Endothelial cell of umbilical vein (primary cell): ENCODE results near the gene MRPL54. TPM values are rescaled to one million over a fixed set of nuclear protein-coding genes. Genes with fewer than 3 reads are reported as not detected.

Source experiments
- BruUV-seq: library from RNA; stranded (reverse); fragments of 400-500 nt; replicated peaks from 2 replicates; lab custom pipeline; 2021; lab: Mats Ljungman, UMichigan
- CTCF ChIA-PET: fragments of 300-600, 350-600 bp; sonication (Branson Sonifier 250); formaldehyde crosslinking; loops from one replicate; lab custom pipeline; 2021; ENCODE audit warnings: antibody characterized with exemption, inconsistent platforms; lab: Charles Lee
- POLR2A ChIA-PET: fragments of 300-600, 350-600 bp; sonication (Branson Sonifier 250); formaldehyde crosslinking; loops from one replicate; lab custom pipeline; 2021; ENCODE audit warnings: antibody characterized with exemption, inconsistent platforms; lab: Charles Lee
- DNase-seq: peaks from one replicate; pipeline ENCODE4 v3.0.0-alpha.2; 2011; ENCODE audit warnings: low read depth, low spot score
- FAIRE-seq: peaks from 2 replicates; lab custom pipeline; 2011; peaks lifted over from hg19 to GRCh38; lab: Jason Lieb, UNC
- H2AFZ ChIP-seq: 2 replicates; pipeline ENCODE4 v1.6.0; 2012; ENCODE audit warnings: low read depth, low read length, control low read depth, inconsistent platforms
- H3K27ac ChIP-seq: 2 replicates; pipeline ENCODE4 v1.5.1; 2011; ENCODE audit warnings: low read depth, mild to moderate bottlenecking, control low read depth, low read length, moderate library complexity; ENCODE audit not compliant: insufficient read depth
- H3K27me3 ChIP-seq, 2 experiments: 2 replicates each; pipeline versions ENCODE4 v1.6.0 to v1.6.1; 2011; ENCODE audit warnings: low read length in 2 of 2, mixed read lengths in 1 of 2; ENCODE audit not compliant: control insufficient read depth in 2 of 2, insufficient read depth in 2 of 2
- H3K36me3 ChIP-seq, 2 experiments: 2 replicates in 1 of 2; 3 replicates in 1 of 2; pipeline ENCODE4 v1.5.1; 2011; ENCODE audit warnings: low read length in 2 of 2, mild to moderate bottlenecking in 1 of 2, moderate library complexity in 1 of 2; ENCODE audit not compliant: control insufficient read depth in 2 of 2, insufficient read depth in 2 of 2; ENCODE audit errors: extremely low read depth in 1 of 2
- H3K4me1 ChIP-seq: 3 replicates; pipeline ENCODE4 v1.5.1; 2011; ENCODE audit warnings: mild to moderate bottlenecking, low read length; ENCODE audit not compliant: control insufficient read depth, insufficient read depth; ENCODE audit errors: extremely low read depth
- H3K4me2 ChIP-seq: 2 replicates; pipeline ENCODE4 v1.6.1; 2011; ENCODE audit warnings: low read length, control low read depth, mixed read lengths; ENCODE audit not compliant: insufficient read depth
- H3K4me3 ChIP-seq, 3 experiments: fragments of 200-600 bp in 1 of 3; sonication (generic), shearing (Covaris generic) in 1 of 3; replicated peaks in 1 of 3; 2 replicates each; pipeline ENCODE4 v1.5.1; 2011 to 2016; ENCODE audit warnings: control low read depth in 3 of 3, low read length in 3 of 3, mild to moderate bottlenecking in 2 of 3, inconsistent platforms in 1 of 3, low read depth in 1 of 3, moderate library complexity in 1 of 3; ENCODE audit not compliant: insufficient read depth in 1 of 3
- H3K79me2 ChIP-seq: 2 replicates; pipeline ENCODE4 v1.6.0; 2012; ENCODE audit warnings: low read length, inconsistent platforms; ENCODE audit not compliant: control insufficient read depth, insufficient read depth
- H3K9ac ChIP-seq: replicated peaks from 2 replicates; pipeline ENCODE3; 2011; ENCODE audit warnings: low read length, control low read depth; ENCODE audit not compliant: insufficient read depth; ENCODE audit errors: extremely low read depth
- H3K9me1 ChIP-seq: replicated peaks from 3 replicates; pipeline ENCODE4 v1.6.0; 2011; ENCODE audit warnings: mild to moderate bottlenecking, low read length; ENCODE audit not compliant: control insufficient read depth, insufficient read depth; ENCODE audit errors: extremely low read depth
- H3K9me3 ChIP-seq: replicated peaks from 2 replicates; pipeline ENCODE4 v1.5.1; 2012; ENCODE audit warnings: low read length, inconsistent platforms; ENCODE audit not compliant: control insufficient read depth, insufficient read depth
- H4K20me1 ChIP-seq: replicated peaks from 2 replicates; pipeline ENCODE3; 2011; ENCODE audit warnings: mild to moderate bottlenecking, low read length; ENCODE audit not compliant: control insufficient read depth, insufficient read depth; ENCODE audit errors: extremely low read depth
- EZH2 ChIP-seq: IDR thresholded peaks from 2 replicates; pipeline ENCODE4 v1.6.1; 2012; ENCODE audit warnings: borderline replicate concordance, low read depth, mild to moderate bottlenecking, moderate library complexity, low read length, inconsistent platforms; ENCODE audit not compliant: severe bottlenecking
- FOS ChIP-seq: IDR thresholded peaks from 2 replicates; pipeline ENCODE4 v1.6.1; 2011; ENCODE audit warnings: mild to moderate bottlenecking, low read length, moderate library complexity, borderline replicate concordance; ENCODE audit not compliant: insufficient read depth
- GATA2 ChIP-seq: IDR thresholded peaks from 2 replicates; pipeline ENCODE4 v1.7.0; 2011; ENCODE audit warnings: low read depth, mild to moderate bottlenecking, moderate library complexity, mixed read lengths, low read length; ENCODE audit not compliant: insufficient read length, insufficient read depth
- JUN ChIP-seq: IDR thresholded peaks from 2 replicates; pipeline ENCODE4 v1.6.1; 2011; ENCODE audit warnings: borderline replicate concordance, low read depth; ENCODE audit not compliant: insufficient read length, insufficient read depth
- MYC ChIP-seq: IDR thresholded peaks from one replicate; pipeline ENCODE4 v1.6.1; 2011; ENCODE audit warnings: mild to moderate bottlenecking, low read depth, low read length
- POLR2A ChIP-seq: IDR thresholded peaks from 2 replicates; pipeline ENCODE4 v1.6.1; 2012; ENCODE audit warnings: low read depth, mild to moderate bottlenecking, control low read depth, low read length
- POLR2AphosphoS5 ChIP-seq: IDR thresholded peaks from 2 replicates; pipeline ENCODE4 v1.6.1; 2012; ENCODE audit warnings: low read depth, mild to moderate bottlenecking, control low read depth, low read length, moderate library complexity; ENCODE audit not compliant: insufficient read depth
- dilution Hi-C: fragments of 300-500 bp; cut with MboI; formaldehyde crosslinking; loops from one replicate; pipeline ENCODE4 v1.15.0; 2019; ENCODE audit warnings: low sequenced_read_pairs; ENCODE audit not compliant: extremely low pct_ligation_motif_present
- intact Hi-C: fragments of 100-400 bp; cut with micrococcal nuclease; formaldehyde crosslinking; loops from one replicate; pipeline ENCODE4 v1.10.0; 2022
- polyA plus RNA-seq, 4 experiments: library from polyadenylated mRNA; depleted of rRNA in 3 of 4; stranded (reverse) in 3 of 4; unstranded in 1 of 4; fragments of >200 nt; gene quantifications; 2 replicates each; pipeline versions ENCODE4 v1.2.1 to v1.2.3, GENCODE V29; 2011 to 2012; ENCODE audit warnings: missing spikeins in 1 of 4
- total RNA-seq: library from RNA; stranded (reverse); gene quantifications from 2 replicates; pipeline ENCODE4 v1.2.3, GENCODE V29; 2021
- TF ChIP-seq, protein P1 (sequence below): IDR thresholded peaks from 2 replicates; pipeline ENCODE4 v1.6.1; 2011; ENCODE audit not compliant: insufficient read depth, insufficient read length
- TF ChIP-seq, protein P2 (sequence below), 2 donors: IDR thresholded peaks; 1 replicate in 1 of 2; 2 replicates in 1 of 2; pipeline ENCODE4 v1.5.1; 2011; ENCODE audit warnings: low read length in 2 of 2, mild to moderate bottlenecking in 2 of 2, moderate library complexity in 2 of 2, control low read depth in 1 of 2, inconsistent platforms in 1 of 2, low read depth in 1 of 2; ENCODE audit not compliant: insufficient read depth in 1 of 2; ENCODE audit errors: extremely low read depth in 1 of 2

MRPL54 gene
- total and polyA plus RNA-seq, 2 donors (not counting 3 experiments of a cell fraction or from before 2014, with no cell fraction given), result 76.3 to 93.1 TPM

DNA sequence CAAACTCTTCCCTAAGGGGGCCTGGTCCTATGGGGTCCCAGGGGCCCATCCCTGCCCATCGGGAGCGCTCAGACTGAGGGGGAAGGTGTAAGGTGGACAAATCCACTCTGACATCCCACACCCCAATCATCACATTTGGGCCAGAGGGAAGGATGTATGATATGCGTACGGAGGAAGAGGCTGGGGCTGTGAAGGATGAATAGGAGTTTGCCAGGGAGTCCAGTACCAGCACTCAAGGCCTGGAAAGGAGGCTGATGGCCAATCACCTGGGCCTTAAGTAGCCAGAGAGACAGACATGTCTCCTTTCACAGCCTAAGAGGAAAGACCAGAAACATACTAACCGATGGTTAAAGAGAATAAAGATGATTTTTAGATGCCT is 39.4 kb upstream of the MRPL54 start:
- H3K4me2 ChIP-seq, result no peak overlapping the region
- H3K79me2 ChIP-seq, result no peaks in the 10 kb centered on the region
- no peak for FAIRE-seq
- POLR2A ChIA-PET, result no interaction called here
- no peak for DNase-seq
- no peaks in the 10 kb centered on the region for H3K36me3 ChIP-seq
- no peak overlapping the region for H2AFZ ChIP-seq
- intact Hi-C loops, result no loop called here
- no peak for TF ChIP-seq POLR2A
- no TSS peak for BruUV-seq
- H3K9me3 ChIP-seq, result no peaks in the 10 kb centered on the region
- no peak overlapping the region for H3K27ac ChIP-seq
- no peaks in the 10 kb centered on the region for H3K4me1 ChIP-seq
- peaks cover 20 to 27% of the 10 kb centered on the region in 2 experiments for H3K27me3 ChIP-seq
- dilution Hi-C loops, result no loop called here
- CTCF ChIA-PET, result interaction anchor here (1.4 kb wide), 1 partner anchor 99 kb away, joined by 5 read pairs; no protein-coding TSS in a partner anchor
- no peaks in the 10 kb centered on the region for H3K9me1 ChIP-seq
- H3K9ac ChIP-seq, result no peak overlapping the region
- H4K20me1 ChIP-seq, result no peaks in the 10 kb centered on the region
- no peak overlapping the region for H3K4me3 ChIP-seq

DNA sequence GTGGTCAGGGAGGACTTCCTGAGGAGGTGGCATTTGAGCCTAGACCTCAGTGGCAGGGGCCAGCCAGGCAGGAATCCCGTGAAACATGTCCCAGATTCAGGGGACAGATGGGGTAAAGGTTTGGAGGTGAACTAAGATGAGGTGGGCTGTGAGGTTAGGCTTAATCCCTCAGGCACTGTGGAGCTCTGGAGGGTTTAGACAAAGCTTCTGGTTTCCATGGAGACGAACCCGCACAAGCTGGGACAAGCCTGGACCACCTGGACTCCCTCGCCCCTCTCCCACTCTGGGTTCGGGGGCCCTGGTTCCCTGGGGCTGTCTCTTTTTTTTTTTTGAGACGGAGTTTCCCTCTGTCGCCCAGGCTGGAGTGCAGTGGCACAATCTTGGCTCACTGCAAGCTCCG is 38.6 kb upstream of the MRPL54 start:
- Histone ChIP-seq H3K9me1 (no peaks in the 10 kb centered on the region), H3K36me3 (no peaks in the 10 kb centered on the region), H3K27ac (no peak overlapping the region), H4K20me1 (no peaks in the 10 kb centered on the region), H2AFZ (no peak overlapping the region), H3K9ac (no peak overlapping the region), H3K4me2 (no peak overlapping the region), H3K4me1 (no peaks in the 10 kb centered on the region), H3K4me3 (no peak overlapping the region), H3K79me2 (no peaks in the 10 kb centered on the region), H3K27me3 (peaks cover 20 to 27% of the 10 kb centered on the region in 2 experiments), H3K9me3 (no peaks in the 10 kb centered on the region)
- BruUV-seq, result no TSS peak
- intact Hi-C loops, result no loop called here
- ChIA-PET CTCF (interaction anchor here (1.2 kb wide), 1 partner anchor 98 kb away, joined by 3 read pairs; no protein-coding TSS in a partner anchor), POLR2A (no interaction called here)
- TF ChIP-seq GATA2, result no peak
- TF ChIP-seq, protein P1, sequence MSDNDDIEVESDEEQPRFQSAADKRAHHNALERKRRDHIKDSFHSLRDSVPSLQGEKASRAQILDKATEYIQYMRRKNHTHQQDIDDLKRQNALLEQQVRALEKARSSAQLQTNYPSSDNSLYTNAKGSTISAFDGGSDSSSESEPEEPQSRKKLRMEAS, result no peak
- TF ChIP-seq POLR2AphosphoS5, result no peak
- TF ChIP-seq, protein P2, sequence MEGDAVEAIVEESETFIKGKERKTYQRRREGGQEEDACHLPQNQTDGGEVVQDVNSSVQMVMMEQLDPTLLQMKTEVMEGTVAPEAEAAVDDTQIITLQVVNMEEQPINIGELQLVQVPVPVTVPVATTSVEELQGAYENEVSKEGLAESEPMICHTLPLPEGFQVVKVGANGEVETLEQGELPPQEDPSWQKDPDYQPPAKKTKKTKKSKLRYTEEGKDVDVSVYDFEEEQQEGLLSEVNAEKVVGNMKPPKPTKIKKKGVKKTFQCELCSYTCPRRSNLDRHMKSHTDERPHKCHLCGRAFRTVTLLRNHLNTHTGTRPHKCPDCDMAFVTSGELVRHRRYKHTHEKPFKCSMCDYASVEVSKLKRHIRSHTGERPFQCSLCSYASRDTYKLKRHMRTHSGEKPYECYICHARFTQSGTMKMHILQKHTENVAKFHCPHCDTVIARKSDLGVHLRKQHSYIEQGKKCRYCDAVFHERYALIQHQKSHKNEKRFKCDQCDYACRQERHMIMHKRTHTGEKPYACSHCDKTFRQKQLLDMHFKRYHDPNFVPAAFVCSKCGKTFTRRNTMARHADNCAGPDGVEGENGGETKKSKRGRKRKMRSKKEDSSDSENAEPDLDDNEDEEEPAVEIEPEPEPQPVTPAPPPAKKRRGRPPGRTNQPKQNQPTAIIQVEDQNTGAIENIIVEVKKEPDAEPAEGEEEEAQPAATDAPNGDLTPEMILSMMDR (IDR thresholded peaks at IDR 0.05; ENCODE audit: extremely low read depth in 1 of 2, insufficient read depth in 1 of 2, low read depth in 1 of 2, low read length in 2 of 2), result no peak
- no peak for TF ChIP-seq MYC
- TF ChIP-seq POLR2A, result no peak
- no peak for TF ChIP-seq FOS
- TF ChIP-seq EZH2, result no peak
- TF ChIP-seq JUN, result no peak
- DNase-seq, result no peak
- FAIRE-seq, result no peak
- dilution Hi-C loops, result no loop called here
